ENCODE data around the gene DNPH1. TPM values are rescaled to one million over a fixed set of nuclear protein-coding genes. Genes with fewer than 3 reads are reported as not detected.

DNPH1 gene
- total RNA-seq, 1 donor from 2014 or later, result 22.8 TPM

GRCh38 chr6:43276577-43277305 is 47.5 kb upstream of the DNPH1 start:
- H3K4me1 Mint-ChIP-seq (ENCODE audit: low read depth), result peaks cover 18% of the 10 kb centered on the region
- no peak overlapping the region for H3K27ac Mint-ChIP-seq (ENCODE audit: unreplicated experiment)
- H3K9me3 Mint-ChIP-seq (ENCODE audit: low read depth), result no peaks in the 10 kb centered on the region
- no peak for DNase-seq (ENCODE audit: low spot score)
- H3K27me3 Mint-ChIP-seq (ENCODE audit: low read depth), result peaks cover 25% of the 10 kb centered on the region
- no peaks in the 10 kb centered on the region for H3K36me3 Mint-ChIP-seq (ENCODE audit: low read depth)
- no peak overlapping the region for H3K4me3 Mint-ChIP-seq (ENCODE audit: unreplicated experiment)
- TF ChIP-seq, protein P1, sequence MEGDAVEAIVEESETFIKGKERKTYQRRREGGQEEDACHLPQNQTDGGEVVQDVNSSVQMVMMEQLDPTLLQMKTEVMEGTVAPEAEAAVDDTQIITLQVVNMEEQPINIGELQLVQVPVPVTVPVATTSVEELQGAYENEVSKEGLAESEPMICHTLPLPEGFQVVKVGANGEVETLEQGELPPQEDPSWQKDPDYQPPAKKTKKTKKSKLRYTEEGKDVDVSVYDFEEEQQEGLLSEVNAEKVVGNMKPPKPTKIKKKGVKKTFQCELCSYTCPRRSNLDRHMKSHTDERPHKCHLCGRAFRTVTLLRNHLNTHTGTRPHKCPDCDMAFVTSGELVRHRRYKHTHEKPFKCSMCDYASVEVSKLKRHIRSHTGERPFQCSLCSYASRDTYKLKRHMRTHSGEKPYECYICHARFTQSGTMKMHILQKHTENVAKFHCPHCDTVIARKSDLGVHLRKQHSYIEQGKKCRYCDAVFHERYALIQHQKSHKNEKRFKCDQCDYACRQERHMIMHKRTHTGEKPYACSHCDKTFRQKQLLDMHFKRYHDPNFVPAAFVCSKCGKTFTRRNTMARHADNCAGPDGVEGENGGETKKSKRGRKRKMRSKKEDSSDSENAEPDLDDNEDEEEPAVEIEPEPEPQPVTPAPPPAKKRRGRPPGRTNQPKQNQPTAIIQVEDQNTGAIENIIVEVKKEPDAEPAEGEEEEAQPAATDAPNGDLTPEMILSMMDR (IDR thresholded peaks at IDR 0.05), result no peak

GRCh38 chr6:43275801-43276576 is 46.7 kb upstream of the DNPH1 start:
- H3K27ac Mint-ChIP-seq (ENCODE audit: unreplicated experiment), result no peak overlapping the region

GRCh38 chr6:43274916-43275597 is 45.8 kb upstream of the DNPH1 start:
- peaks cover 20% of the 10 kb centered on the region for H3K27me3 Mint-ChIP-seq (ENCODE audit: low read depth)

More at GRCh38 chr6:43275801-43276576, 46.7 kb upstream of the DNPH1 start:
- H3K9me3 Mint-ChIP-seq (ENCODE audit: low read depth), result no peaks in the 10 kb centered on the region
- H3K27me3 Mint-ChIP-seq (ENCODE audit: low read depth), result peaks cover 23% of the 10 kb centered on the region
- no peak overlapping the region for H3K4me3 Mint-ChIP-seq (ENCODE audit: unreplicated experiment)
- TF ChIP-seq, protein P1 (IDR thresholded peaks at IDR 0.05), result no peak
- no peaks in the 10 kb centered on the region for H3K36me3 Mint-ChIP-seq (ENCODE audit: low read depth)
- peaks cover 18% of the 10 kb centered on the region for H3K4me1 Mint-ChIP-seq (ENCODE audit: low read depth)
- DNase-seq (ENCODE audit: low spot score), result no peak

GRCh38 chr6:43274127-43274915 is 45.0 kb upstream of the DNPH1 start:
- H3K9me3 Mint-ChIP-seq (ENCODE audit: low read depth), result no peaks in the 10 kb centered on the region
- H3K27me3 Mint-ChIP-seq (ENCODE audit: low read depth), result peaks cover 22% of the 10 kb centered on the region
- peaks cover 25% of the 10 kb centered on the region for H3K4me1 Mint-ChIP-seq (ENCODE audit: low read depth)
- TF ChIP-seq, protein P1 (IDR thresholded peaks at IDR 0.05), result no peak
- H3K36me3 Mint-ChIP-seq (ENCODE audit: low read depth), result no peaks in the 10 kb centered on the region
- no peak overlapping the region for H3K4me3 Mint-ChIP-seq (ENCODE audit: unreplicated experiment)
- no peak overlapping the region for H3K27ac Mint-ChIP-seq (ENCODE audit: unreplicated experiment)
- DNase-seq (ENCODE audit: low spot score), result no peak

More at GRCh38 chr6:43274916-43275597, 45.8 kb upstream of the DNPH1 start:
- TF ChIP-seq, protein P1 (IDR thresholded peaks at IDR 0.05), result no peak
- DNase-seq (ENCODE audit: low spot score), result no peak
- Mint-ChIP-seq H3K9me3 (ENCODE audit: low read depth) (no peaks in the 10 kb centered on the region), H3K36me3 (ENCODE audit: low read depth) (no peaks in the 10 kb centered on the region), H3K27ac (ENCODE audit: unreplicated experiment) (no peak overlapping the region), H3K4me3 (ENCODE audit: unreplicated experiment) (peak overlapping the region; percentile 62), H3K4me1 (ENCODE audit: low read depth) (peaks cover 24% of the 10 kb centered on the region)
